ENCODE results near the gene ENKD1.

- TF ChIP-seq CTCF (IDR thresholded peaks at IDR 0.05; ENCODE audit: low read length) (no peak), EZH2 (IDR thresholded peaks at IDR 0.05; ENCODE audit: borderline replicate concordance, low read length) (no peak)
Measured at GRCh38 chr16:67655363-67655762, 11.2 kb downstream of the ENKD1 start.
